Activated CD4-positive, alpha-beta T cell treated with anti-CD3 and anti-CD28 coated beads, Interleukin-2, amount 50 U/mL, for 48 hours (primary cell): ENCODE measurements around the gene NR6A1.

Experiments used
- DNase-seq, 2 experiments: peaks; one replicate each; pipeline ENCODE4 v3.0.0-alpha.2; 2020

The NR6A1 gene

GRCh38 chr9:124498499-124499146, 272.5 kb downstream of the NR6A1 start:
- DNase-seq: no peak

GRCh38 chr9:124498040-124498439, 273.1 kb downstream of the NR6A1 start:
- no peak for DNase-seq

- DNase-seq: no peak
Measured at GRCh38 chr9:124497441-124497840, 273.7 kb downstream of the NR6A1 start.

- no peak for DNase-seq
Measured at GRCh38 chr9:124496463-124496862, 274.6 kb downstream of the NR6A1 start.

GRCh38 chr9:124496075-124496449, 275.0 kb downstream of the NR6A1 start:
- no peak for DNase-seq

GRCh38 chr9:124495126-124496074, 275.7 kb downstream of the NR6A1 start:
- no peak for DNase-seq

- no peak for DNase-seq
Measured at GRCh38 chr9:124493794-124494479, 277.2 kb downstream of the NR6A1 start.

- DNase-seq: no peak
Measured at GRCh38 chr9:124493218-124493617, 277.9 kb downstream of the NR6A1 start.

GRCh38 chr9:124492818-124493217, 278.3 kb downstream of the NR6A1 start:
- no peak for DNase-seq

- no peak for DNase-seq
Measured at GRCh38 chr9:124491049-124491975, 279.8 kb downstream of the NR6A1 start.

GRCh38 chr9:124490004-124490403, 281.1 kb downstream of the NR6A1 start:
- DNase-seq: no peak

GRCh38 chr9:124489222-124489621, 281.9 kb downstream of the NR6A1 start:
- DNase-seq: no peak

- no peak for DNase-seq
Measured at GRCh38 chr9:124488641-124489210, 282.4 kb downstream of the NR6A1 start.

GRCh38 chr9:124487260-124488182, 283.6 kb downstream of the NR6A1 start:
- DNase-seq: no peak

- DNase-seq: no peak
Measured at GRCh38 chr9:124486778-124487259, 284.3 kb downstream of the NR6A1 start.

GRCh38 chr9:124485936-124486335, 285.2 kb downstream of the NR6A1 start:
- DNase-seq: no peak

GRCh38 chr9:124485201-124485600, 285.9 kb downstream of the NR6A1 start:
- no peak for DNase-seq

- DNase-seq: no peak
Measured at GRCh38 chr9:124483481-124483880, 287.6 kb downstream of the NR6A1 start.

GRCh38 chr9:124482431-124483031, 288.6 kb downstream of the NR6A1 start:
- no peak for DNase-seq

- DNase-seq: no peak
Measured at GRCh38 chr9:124481115-124481514, 290.0 kb downstream of the NR6A1 start.
